ENCODE data around the gene C17orf67. TPM values are rescaled to one million over a fixed set of nuclear protein-coding genes. Genes with fewer than 3 reads are reported as not detected.

C17orf67 gene
- total and polyA plus RNA-seq, 4 donors: 0.64 to 2.8 (median 1.7) TPM

- Histone ChIP-seq H3K9ac (ENCODE audit: insufficient read depth in 1 of 2, low read length in 2 of 2) (no peak overlapping the region), H3K27me3 (ENCODE audit: control insufficient read depth in 3 of 3, insufficient read depth in 3 of 3, low read length in 2 of 3) (no peaks in the 10 kb centered on the region), H3K9me3 (ENCODE audit: control insufficient read depth in 4 of 4, insufficient read depth in 3 of 4, low read length in 3 of 4) (no peaks in the 10 kb centered on the region), H3K27ac (ENCODE audit: low read depth in 1 of 2, low read length in 1 of 2) (no peak overlapping the region), H3K4me1 (ENCODE audit: control insufficient read depth in 5 of 5, insufficient read depth in 5 of 5, low read length in 5 of 5) (peaks cover 0 to 11% (median 5%) of the 10 kb centered on the region in 5 donors), H3K4me3 (no peak overlapping the region), H3K36me3 (ENCODE audit: control insufficient read depth in 4 of 4, insufficient read depth in 4 of 4, low read length in 4 of 4) (no peaks in the 10 kb centered on the region)
- TF ChIP-seq CTCF (IDR thresholded peaks at IDR 0.05; ENCODE audit: control extremely low read depth, extremely low read depth): no peak
- WGBS, 2 donors: 78 to 85% methylated on average over 3 of the region's 3 CpGs
- no peak for ATAC-seq (ENCODE audit: insufficient read depth, low FRiP score)
- no peak for DNase-seq
Observed at GRCh38 chr17:56838687-56839086, 5.0 kb upstream of the C17orf67 start.

- peaks cover 0 to 24% (median 9%) of the 10 kb centered on the region in 5 donors for H3K4me1 ChIP-seq (ENCODE audit: control insufficient read depth in 5 of 5, insufficient read depth in 5 of 5, low read length in 5 of 5)
- WGBS, 2 donors: 49 to 58% methylated on average over 7 of the region's 7 CpGs
- H3K4me3 ChIP-seq: peak overlapping the region; percentile 82
- no peak overlapping the region for H3K9ac ChIP-seq (ENCODE audit: insufficient read depth in 1 of 2, low read length in 2 of 2)
- H3K27me3 ChIP-seq (ENCODE audit: control insufficient read depth in 3 of 3, insufficient read depth in 3 of 3, low read length in 2 of 3): no peaks in the 10 kb centered on the region
- no peaks in the 10 kb centered on the region for H3K36me3 ChIP-seq (ENCODE audit: control insufficient read depth in 4 of 4, insufficient read depth in 4 of 4, low read length in 4 of 4)
- ATAC-seq (ENCODE audit: insufficient read depth, low FRiP score) (no peak), DNase-seq (peak in 1 of 3 donors; percentile 19)
- no peak for TF ChIP-seq CTCF (IDR thresholded peaks at IDR 0.05; ENCODE audit: control extremely low read depth, extremely low read depth)
- H3K27ac ChIP-seq (ENCODE audit: low read depth in 1 of 2, low read length in 1 of 2): peak overlapping the region in 1 of 2 donors; percentile 63
- no peaks in the 10 kb centered on the region for H3K9me3 ChIP-seq (ENCODE audit: control insufficient read depth in 4 of 4, insufficient read depth in 3 of 4, low read length in 3 of 4)
Observed at GRCh38 chr17:56835264-56835585, 1.5 kb upstream of the C17orf67 start.

GRCh38 chr17:56834380-56835263, 902 bp upstream of the C17orf67 start:
- ATAC-seq (ENCODE audit: insufficient read depth, low FRiP score): peak; percentile 17
- no peaks in the 10 kb centered on the region for H3K9me3 ChIP-seq (ENCODE audit: control insufficient read depth in 4 of 4, insufficient read depth in 3 of 4, low read length in 3 of 4)
- H3K4me3 ChIP-seq: peak overlapping the region; percentile 82
- WGBS, 2 donors: 3 to 6% methylated on average over 71 to 81 of the region's 81 CpGs
- H3K27me3 ChIP-seq (ENCODE audit: control insufficient read depth in 3 of 3, insufficient read depth in 3 of 3, low read length in 2 of 3): no peaks in the 10 kb centered on the region
- DNase-seq: peak; percentile 25 to 37 (median 29)
- TF ChIP-seq CTCF (IDR thresholded peaks at IDR 0.05; ENCODE audit: control extremely low read depth, extremely low read depth): no peak
- peak overlapping the region; percentile 63 to 82 for H3K27ac ChIP-seq (ENCODE audit: low read depth in 1 of 2, low read length in 1 of 2)
- peaks cover 0 to 24% (median 9%) of the 10 kb centered on the region in 5 donors for H3K4me1 ChIP-seq (ENCODE audit: control insufficient read depth in 5 of 5, insufficient read depth in 5 of 5, low read length in 5 of 5)
- H3K9ac ChIP-seq (ENCODE audit: insufficient read depth in 1 of 2, low read length in 2 of 2): no peak overlapping the region
- no peaks in the 10 kb centered on the region for H3K36me3 ChIP-seq (ENCODE audit: control insufficient read depth in 4 of 4, insufficient read depth in 4 of 4, low read length in 4 of 4)

Data from lung (tissue), 12 donors.